ENCODE measurements around the gene SLC43A3.

GRCh38 chr11:57446055-57446454 lies 19.1 kb upstream of the SLC43A3 start:
- TF ChIP-seq, protein P1, sequence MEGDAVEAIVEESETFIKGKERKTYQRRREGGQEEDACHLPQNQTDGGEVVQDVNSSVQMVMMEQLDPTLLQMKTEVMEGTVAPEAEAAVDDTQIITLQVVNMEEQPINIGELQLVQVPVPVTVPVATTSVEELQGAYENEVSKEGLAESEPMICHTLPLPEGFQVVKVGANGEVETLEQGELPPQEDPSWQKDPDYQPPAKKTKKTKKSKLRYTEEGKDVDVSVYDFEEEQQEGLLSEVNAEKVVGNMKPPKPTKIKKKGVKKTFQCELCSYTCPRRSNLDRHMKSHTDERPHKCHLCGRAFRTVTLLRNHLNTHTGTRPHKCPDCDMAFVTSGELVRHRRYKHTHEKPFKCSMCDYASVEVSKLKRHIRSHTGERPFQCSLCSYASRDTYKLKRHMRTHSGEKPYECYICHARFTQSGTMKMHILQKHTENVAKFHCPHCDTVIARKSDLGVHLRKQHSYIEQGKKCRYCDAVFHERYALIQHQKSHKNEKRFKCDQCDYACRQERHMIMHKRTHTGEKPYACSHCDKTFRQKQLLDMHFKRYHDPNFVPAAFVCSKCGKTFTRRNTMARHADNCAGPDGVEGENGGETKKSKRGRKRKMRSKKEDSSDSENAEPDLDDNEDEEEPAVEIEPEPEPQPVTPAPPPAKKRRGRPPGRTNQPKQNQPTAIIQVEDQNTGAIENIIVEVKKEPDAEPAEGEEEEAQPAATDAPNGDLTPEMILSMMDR (IDR thresholded peaks at IDR 0.05; ENCODE audit: poor library complexity): no peak
- no peak for TF ChIP-seq EZH2 (IDR thresholded peaks at IDR 0.05; ENCODE audit: borderline replicate concordance)

Measured in hepatocyte (in vitro differentiated cells).